Activated CD8-positive, alpha-beta T cell treated with anti-CD3 and anti-CD28 coated beads for 36 hours (primary cell): ENCODE measurements around the gene IL17B. TPM values are rescaled to one million over a fixed set of nuclear protein-coding genes. Genes with fewer than 3 reads are reported as not detected.

ENCODE experiments used
- ATAC-seq: fragments of 200-7000 bp; cut with Tn5 transposase; one replicate; pipeline ENCODE4 v1.10.0; 2021; ENCODE audit warnings: mild to moderate bottlenecking, moderate library complexity
- CTCF ChIA-PET: fragments of 350-600 bp; sonication (Branson Sonifier 250); formaldehyde crosslinking; loops from one replicate; lab custom pipeline; 2021; ENCODE audit warnings: antibody characterized with exemption; lab: Charles Lee
- POLR2A ChIA-PET: fragments of 350-600 bp; sonication (Branson Sonifier 250); formaldehyde crosslinking; loops from one replicate; lab custom pipeline; 2021; ENCODE audit warnings: antibody characterized with exemption; lab: Charles Lee
- DNase-seq: peaks from one replicate; pipeline ENCODE4 v3.0.0-alpha.2; 2020
- H3K27ac Mint-ChIP-seq: one replicate; pipeline ENCODE4 v1.8.0; 2021; ENCODE audit warnings: mild to moderate bottlenecking, mixed read lengths
- H3K27me3 Mint-ChIP-seq: one replicate; pipeline ENCODE4 v1.8.0; 2021; ENCODE audit warnings: mixed read lengths
- H3K36me3 Mint-ChIP-seq: one replicate; pipeline ENCODE4 v1.8.0; 2021; ENCODE audit warnings: low read depth, mixed read lengths
- H3K4me1 Mint-ChIP-seq: one replicate; pipeline ENCODE4 v1.8.0; 2021; ENCODE audit warnings: low read depth, mixed read lengths
- H3K4me3 Mint-ChIP-seq: one replicate; pipeline ENCODE4 v1.8.0; 2021; ENCODE audit warnings: mild to moderate bottlenecking, moderate library complexity, mixed read lengths
- H3K9me3 Mint-ChIP-seq: one replicate; pipeline ENCODE4 v1.8.0; 2021; ENCODE audit warnings: mixed read lengths
- CTCF ChIP-seq: fragments of 200-600 bp; IDR thresholded peaks from one replicate; pipeline ENCODE4 v1.8.0; 2022; ENCODE audit warnings: antibody characterized with exemption, mild to moderate bottlenecking
- intact Hi-C: fragments of 100-400 bp; cut with micrococcal nuclease; formaldehyde crosslinking; loops from one replicate; pipeline ENCODE4 v1.10.0; 2022
- total RNA-seq, 2 experiments: library from RNA; stranded (reverse); gene quantifications; one replicate each; pipeline ENCODE4 v1.2.3, GENCODE V29; 2021

The IL17B gene
- total RNA-seq, 2 experiments from 2014 or later: not detected

GRCh38 chr5:149382517-149383220 is 3.6 kb upstream of the IL17B start:
- H3K4me1 Mint-ChIP-seq: peaks cover 4% of the 10 kb centered on the region
- CTCF ChIA-PET: interaction anchor here (0.6 to 4.5 kb wide), 32 partner anchors 8 to 236 kb away, joined by 3 to 43 read pairs (median 7); partner anchors contain the start of gene GRPEL2

GRCh38 chr5:149381986-149382338 is 2.9 kb upstream of the IL17B start:
- CTCF ChIA-PET: interaction anchor here (0.7 to 4.5 kb wide), 41 partner anchors 8 to 237 kb away, joined by 3 to 43 read pairs (median 6); partner anchors contain the start of genes CSNK1A1, GRPEL2 and PCYOX1L
- Mint-ChIP-seq H3K27ac (no peak overlapping the region), H3K9me3 (no peaks in the 10 kb centered on the region), H3K27me3 (no peaks in the 10 kb centered on the region), H3K36me3 (no peaks in the 10 kb centered on the region), H3K4me3 (no peak overlapping the region), H3K4me1 (peaks cover 4% of the 10 kb centered on the region)
- intact Hi-C loops: loop anchor here (2.0 to 5.0 kb wide), 2 partner anchors 50 to 183 kb away; no protein-coding TSS in a partner anchor
- TF ChIP-seq CTCF: peak; percentile 80
- POLR2A ChIA-PET: no interaction called here
- ATAC-seq: peak; percentile 93
- DNase-seq: peak; percentile 80

More at GRCh38 chr5:149382517-149383220, 3.6 kb upstream of the IL17B start:
- H3K27ac Mint-ChIP-seq: no peak overlapping the region
- POLR2A ChIA-PET: no interaction called here
- H3K36me3 Mint-ChIP-seq: no peaks in the 10 kb centered on the region
- DNase-seq (no peak), ATAC-seq (no peak)
- H3K4me3 Mint-ChIP-seq: no peak overlapping the region
- no peaks in the 10 kb centered on the region for H3K9me3 Mint-ChIP-seq
- no peak for TF ChIP-seq CTCF
- intact Hi-C loops: loop anchor here (5.0 kb wide), 1 partner anchor 50 kb away; no protein-coding TSS in a partner anchor
- no peaks in the 10 kb centered on the region for H3K27me3 Mint-ChIP-seq

GRCh38 chr5:149381261-149381985 is 2.3 kb upstream of the IL17B start:
- H3K4me3 Mint-ChIP-seq: no peak overlapping the region
- CTCF ChIA-PET: interaction anchor here (0.5 to 4.5 kb wide), 40 partner anchors 9 to 323 kb away, joined by 3 to 43 read pairs (median 6); partner anchors contain the start of genes CSNK1A1, GRPEL2 and PCYOX1L
- ATAC-seq: peak; percentile 19

GRCh38 chr5:149380466-149381121 is 1.5 kb upstream of the IL17B start:
- POLR2A ChIA-PET: no interaction called here
- intact Hi-C loops: loop anchor here (2.0 to 5.0 kb wide), 2 partner anchors 52 to 184 kb away; no protein-coding TSS in a partner anchor

More at GRCh38 chr5:149381261-149381985, 2.3 kb upstream of the IL17B start:
- Mint-ChIP-seq H3K36me3 (no peaks in the 10 kb centered on the region), H3K9me3 (no peaks in the 10 kb centered on the region), H3K27me3 (no peaks in the 10 kb centered on the region), H3K27ac (no peak overlapping the region), H3K4me1 (peaks cover 4% of the 10 kb centered on the region)
- no peak for DNase-seq
- intact Hi-C loops: loop anchor here (2.0 to 5.0 kb wide), 2 partner anchors 51 to 183 kb away; no protein-coding TSS in a partner anchor
- TF ChIP-seq CTCF: no peak
- POLR2A ChIA-PET: interaction anchor here (0.5 kb wide), 1 partner anchor 190 kb away, joined by 4 read pairs; no protein-coding TSS in a partner anchor

More at GRCh38 chr5:149380466-149381121, 1.5 kb upstream of the IL17B start:
- Mint-ChIP-seq H3K4me1 (peaks cover 4% of the 10 kb centered on the region), H3K27me3 (no peaks in the 10 kb centered on the region), H3K4me3 (no peak overlapping the region), H3K36me3 (no peaks in the 10 kb centered on the region), H3K27ac (no peak overlapping the region), H3K9me3 (no peaks in the 10 kb centered on the region)
- CTCF ChIA-PET: interaction anchor here (0.6 to 4.5 kb wide), 24 partner anchors 9 to 238 kb away, joined by 3 to 43 read pairs (median 7); partner anchors contain the start of gene PCYOX1L
- no peak for ATAC-seq
- no peak for TF ChIP-seq CTCF
- DNase-seq: no peak
